PC-3 (cell line): ENCODE data around the gene KCNJ10. TPM values are rescaled to one million over a fixed set of nuclear protein-coding genes. Genes with fewer than 3 reads are reported as not detected.

ENCODE experiments used
- ATAC-seq: fragments of 200-7000 bp; cut with Tn5 transposase; 2 replicates; pipeline ENCODE4 v1.9.1; 2020; ENCODE audit warnings: mild to moderate bottlenecking, moderate library complexity
- BruUV-seq: library from RNA; stranded (reverse); fragments of 400-500 nt; replicated peaks from 2 replicates; lab custom pipeline; 2021; lab: Mats Ljungman, UMichigan
- CTCF ChIA-PET: fragments of 300-600 bp; sonication (Branson Sonifier 250); formaldehyde crosslinking; loops from one replicate; lab custom pipeline; 2022; ENCODE audit warnings: antibody characterized with exemption; lab: Charles Lee
- POLR2A ChIA-PET: fragments of 300-600 bp; sonication (Branson Sonifier 250); formaldehyde crosslinking; loops from one replicate; lab custom pipeline; 2022; ENCODE audit warnings: antibody characterized with exemption; ENCODE audit not compliant: unreplicated experiment; lab: Charles Lee
- DNase-seq: peaks from one replicate; pipeline ENCODE4 v3.0.0-alpha.2; 2015
- H2AFZ ChIP-seq: fragments of 300-600 bp; sonication (generic); 2 replicates; pipeline ENCODE4 v1.6.0; 2016; ENCODE audit warnings: antibody characterized with exemption, low read length
- H3F3A ChIP-seq: fragments of 300-600 bp; sonication (generic); one replicate; pipeline ENCODE4 v1.6.0; 2017; ENCODE audit warnings: antibody characterized with exemption, low read length, control low read depth, mild to moderate bottlenecking; ENCODE audit not compliant: unreplicated experiment
- H3K27ac ChIP-seq: fragments of 300-600 bp; sonication (generic); 2 replicates; pipeline ENCODE4 v1.5.1; 2016; ENCODE audit warnings: mild to moderate bottlenecking, low read length
- H3K27me3 ChIP-seq: fragments of 300-600 bp; sonication (generic); 2 replicates; pipeline ENCODE4 v1.6.1; 2016; ENCODE audit warnings: low read length, mixed read lengths
- H3K36me3 ChIP-seq: fragments of 300-600 bp; sonication (generic); 2 replicates; pipeline ENCODE4 v1.6.1; 2016; ENCODE audit warnings: low read depth, mixed run types, low read length, mixed read lengths
- H3K4me1 ChIP-seq: fragments of 300-600 bp; sonication (generic); 2 replicates; pipeline ENCODE4 v1.5.1; 2016; ENCODE audit warnings: low read length; ENCODE audit not compliant: insufficient read depth
- H3K4me2 ChIP-seq: fragments of 300-600 bp; sonication (generic); 2 replicates; pipeline ENCODE4 v1.6.0; 2016; ENCODE audit warnings: low read length
- H3K4me3 ChIP-seq: fragments of 300-600 bp; sonication (generic); 2 replicates; pipeline ENCODE4 v1.5.1; 2016; ENCODE audit warnings: mild to moderate bottlenecking, low read length, mixed read lengths
- H3K79me2 ChIP-seq: fragments of 300-600 bp; sonication (generic); 2 replicates; pipeline ENCODE4 v1.6.1; 2017; ENCODE audit warnings: low read length, mixed read lengths
- H3K9ac ChIP-seq: fragments of 300-600 bp; sonication (generic); 2 replicates; pipeline ENCODE4 v1.6.0; 2016; ENCODE audit warnings: mild to moderate bottlenecking, low read length
- H3K9me2 ChIP-seq: fragments of 300-600 bp; sonication (generic); replicated peaks from 2 replicates; pipeline ENCODE4 v1.6.1; 2016; ENCODE audit warnings: mixed run types, low read length, mixed read lengths
- H3K9me3 ChIP-seq: fragments of 300-600 bp; sonication (generic); 2 replicates; pipeline ENCODE4 v1.6.1; 2016; ENCODE audit warnings: low read length, mixed read lengths
- H4K20me1 ChIP-seq: fragments of 300-600 bp; sonication (generic); 2 replicates; pipeline ENCODE4 v1.6.1; 2016; ENCODE audit warnings: low read length, mixed read lengths
- EZH2 ChIP-seq: fragments of 300-600 bp; sonication (generic); IDR thresholded peaks from one replicate; pipeline ENCODE4 v1.6.1; 2017; ENCODE audit warnings: antibody characterized with exemption, mild to moderate bottlenecking, low read length; ENCODE audit not compliant: unreplicated experiment
- EZH2phosphoT487 ChIP-seq: fragments of 300-600 bp; sonication (generic); IDR thresholded peaks from 2 replicates; pipeline ENCODE4 v1.6.1; 2018; ENCODE audit warnings: mild to moderate bottlenecking, antibody characterized with exemption, low read length, borderline replicate concordance
- intact Hi-C: fragments of 100-400 bp; cut with micrococcal nuclease; formaldehyde crosslinking; loops from 2 replicates; pipeline ENCODE4 v1.9.0; 2023
- total RNA-seq: library from RNA; depleted of rRNA; stranded (reverse); fragments of >200 nt; gene quantifications from 2 replicates; pipeline ENCODE4 v1.2.3, GENCODE V29; 2014
- TF ChIP-seq, protein P1 (sequence below): fragments of 300-600 bp; sonication (generic); conservative IDR thresholded peaks from 2 replicates; pipeline ENCODE4 v1.5.1; 2017; ENCODE audit warnings: antibody characterized with exemption, low read depth, mild to moderate bottlenecking, low read length

KCNJ10 gene
- total RNA-seq, 1 experiment from 2014 or later: 0.15 TPM

DNA sequence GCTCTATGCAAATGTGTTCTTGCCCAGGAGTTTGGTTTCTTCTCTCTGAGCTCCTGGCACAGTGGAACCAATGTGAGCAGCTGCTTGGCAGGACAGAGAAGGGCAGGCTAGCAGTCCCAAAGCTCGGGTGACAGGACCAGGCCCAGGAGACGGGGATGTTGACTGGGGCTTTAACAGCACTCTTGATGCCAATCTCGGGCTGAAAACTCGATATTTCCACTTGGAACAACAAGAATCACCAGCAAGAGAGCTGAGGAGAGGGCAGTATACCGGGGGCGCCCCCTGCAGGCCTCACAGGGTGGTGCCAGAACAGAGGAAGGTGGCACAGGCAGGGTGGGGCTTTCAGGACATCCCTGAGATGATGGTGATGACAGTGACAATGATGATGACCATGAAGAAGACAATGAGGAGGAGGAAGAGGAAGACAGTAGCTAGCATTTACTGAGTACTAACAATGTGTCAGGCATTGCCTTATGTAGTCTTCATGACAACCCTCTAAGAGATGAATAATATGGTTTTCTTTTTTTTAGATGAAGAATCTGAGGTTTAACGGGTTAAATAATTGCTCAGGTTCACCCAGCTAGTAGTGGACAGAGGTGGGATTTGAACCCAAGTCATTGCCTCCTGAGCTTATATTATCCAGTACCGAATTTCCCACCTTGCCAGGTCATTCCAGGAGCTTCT lies 8.7 kb upstream of the KCNJ10 start:
- no peaks in the 10 kb centered on the region for H3K79me2 ChIP-seq
- H3K27ac ChIP-seq: no peak overlapping the region
- no peaks in the 10 kb centered on the region for H3F3A ChIP-seq
- peaks cover 6% of the 10 kb centered on the region for H3K4me1 ChIP-seq
- intact Hi-C loops: no loop called here
- TF ChIP-seq EZH2phosphoT487: no peak
- TF ChIP-seq, protein P1, sequence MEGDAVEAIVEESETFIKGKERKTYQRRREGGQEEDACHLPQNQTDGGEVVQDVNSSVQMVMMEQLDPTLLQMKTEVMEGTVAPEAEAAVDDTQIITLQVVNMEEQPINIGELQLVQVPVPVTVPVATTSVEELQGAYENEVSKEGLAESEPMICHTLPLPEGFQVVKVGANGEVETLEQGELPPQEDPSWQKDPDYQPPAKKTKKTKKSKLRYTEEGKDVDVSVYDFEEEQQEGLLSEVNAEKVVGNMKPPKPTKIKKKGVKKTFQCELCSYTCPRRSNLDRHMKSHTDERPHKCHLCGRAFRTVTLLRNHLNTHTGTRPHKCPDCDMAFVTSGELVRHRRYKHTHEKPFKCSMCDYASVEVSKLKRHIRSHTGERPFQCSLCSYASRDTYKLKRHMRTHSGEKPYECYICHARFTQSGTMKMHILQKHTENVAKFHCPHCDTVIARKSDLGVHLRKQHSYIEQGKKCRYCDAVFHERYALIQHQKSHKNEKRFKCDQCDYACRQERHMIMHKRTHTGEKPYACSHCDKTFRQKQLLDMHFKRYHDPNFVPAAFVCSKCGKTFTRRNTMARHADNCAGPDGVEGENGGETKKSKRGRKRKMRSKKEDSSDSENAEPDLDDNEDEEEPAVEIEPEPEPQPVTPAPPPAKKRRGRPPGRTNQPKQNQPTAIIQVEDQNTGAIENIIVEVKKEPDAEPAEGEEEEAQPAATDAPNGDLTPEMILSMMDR: peak; percentile 98
- H3K4me3 ChIP-seq: no peak overlapping the region
- no TSS peak for BruUV-seq
- ChIA-PET CTCF (interaction anchor here (0.6 to 1.9 kb wide), 7 partner anchors 21 to 239 kb away, joined by 3 to 7 read pairs (median 4); no protein-coding TSS in a partner anchor), POLR2A (no interaction called here)
- no peak overlapping the region for H3K9ac ChIP-seq
- no peak overlapping the region for H2AFZ ChIP-seq
- H3K27me3 ChIP-seq: peaks cover 48% of the 10 kb centered on the region
- H3K4me2 ChIP-seq: no peak overlapping the region
- DNase-seq (peak; percentile 59), ATAC-seq (peak; percentile 74)
- no peaks in the 10 kb centered on the region for H3K36me3 ChIP-seq
- no peaks in the 10 kb centered on the region for H3K9me2 ChIP-seq
- H3K9me3 ChIP-seq: no peaks in the 10 kb centered on the region
- no peaks in the 10 kb centered on the region for H4K20me1 ChIP-seq

DNA sequence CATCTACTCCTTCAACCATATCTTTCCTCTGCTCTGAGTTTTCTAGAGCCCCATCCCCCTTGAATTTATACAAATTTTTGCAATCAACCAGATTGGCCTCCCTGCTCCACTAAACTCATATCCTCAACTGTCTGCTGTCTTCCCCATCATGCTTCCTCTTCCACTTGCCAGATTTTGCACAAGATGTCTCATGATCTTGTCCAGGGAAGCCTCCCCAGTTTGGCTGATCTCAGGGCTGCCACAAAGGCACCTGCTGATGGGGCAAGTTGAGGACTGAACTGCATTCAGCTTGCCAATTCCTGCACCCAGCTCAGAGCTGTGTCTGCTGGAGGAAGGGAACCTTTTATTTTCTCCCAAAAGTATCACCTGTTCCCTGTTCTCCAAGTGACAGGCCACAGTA lies 7.5 kb upstream of the KCNJ10 start:
- no peak overlapping the region for H2AFZ ChIP-seq
- H3K36me3 ChIP-seq: no peaks in the 10 kb centered on the region
- no peaks in the 10 kb centered on the region for H3F3A ChIP-seq
- no peak overlapping the region for H3K27ac ChIP-seq
- no peaks in the 10 kb centered on the region for H4K20me1 ChIP-seq
- H3K9me2 ChIP-seq: no peaks in the 10 kb centered on the region
- H3K4me1 ChIP-seq: peaks cover 6% of the 10 kb centered on the region
- no TSS peak for BruUV-seq
- ChIA-PET CTCF (interaction anchor here (1.1 to 1.9 kb wide), 2 partner anchors 31 to 70 kb away, joined by 4 to 7 read pairs; no protein-coding TSS in a partner anchor), POLR2A (no interaction called here)
- H3K79me2 ChIP-seq: no peaks in the 10 kb centered on the region
- DNase-seq (no peak), ATAC-seq (no peak)
- H3K4me3 ChIP-seq: no peak overlapping the region
- H3K9ac ChIP-seq: no peak overlapping the region
- peaks cover 44% of the 10 kb centered on the region for H3K27me3 ChIP-seq
- H3K4me2 ChIP-seq: no peak overlapping the region
- TF ChIP-seq EZH2 (no peak), EZH2phosphoT487 (no peak)
- TF ChIP-seq, protein P1: no peak
- intact Hi-C loops: no loop called here
- no peaks in the 10 kb centered on the region for H3K9me3 ChIP-seq

DNA sequence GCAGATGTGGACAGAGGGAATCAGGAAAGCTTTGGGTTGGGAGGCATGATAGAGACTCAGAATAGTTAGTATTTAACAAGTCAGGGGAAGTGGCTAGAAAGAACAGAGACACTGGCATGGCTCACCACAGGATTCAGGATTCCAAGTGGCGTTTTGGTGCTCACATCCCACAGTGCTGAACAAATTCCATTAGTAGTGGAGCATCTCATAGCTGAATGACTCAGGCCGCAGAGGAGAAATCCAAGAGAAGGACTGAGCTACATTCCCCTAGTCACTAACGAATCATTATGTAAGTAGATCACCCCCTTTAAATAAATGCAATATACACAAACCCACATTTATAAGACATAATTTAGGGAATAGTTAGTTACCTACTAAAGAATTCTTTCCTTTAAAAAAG lies 6.3 kb upstream of the KCNJ10 start:
- no peaks in the 10 kb centered on the region for H3K9me3 ChIP-seq
- no peaks in the 10 kb centered on the region for H4K20me1 ChIP-seq
- CTCF ChIA-PET: no interaction called here
- H3K9ac ChIP-seq: no peak overlapping the region
- H3K4me2 ChIP-seq: no peak overlapping the region
- no peaks in the 10 kb centered on the region for H3K79me2 ChIP-seq
- DNase-seq: no peak
- H3K4me3 ChIP-seq: no peak overlapping the region
- no peaks in the 10 kb centered on the region for H3F3A ChIP-seq
- peaks cover 6% of the 10 kb centered on the region for H3K4me1 ChIP-seq
- H3K36me3 ChIP-seq: no peaks in the 10 kb centered on the region
- no peaks in the 10 kb centered on the region for H3K9me2 ChIP-seq
- POLR2A ChIA-PET: no interaction called here
- ATAC-seq: no peak
- TF ChIP-seq EZH2 (no peak), EZH2phosphoT487 (no peak)
- TF ChIP-seq, protein P1: no peak
- intact Hi-C loops: no loop called here
- no TSS peak for BruUV-seq
- no peak overlapping the region for H2AFZ ChIP-seq
- H3K27ac ChIP-seq: no peak overlapping the region
- H3K27me3 ChIP-seq: peaks cover 43% of the 10 kb centered on the region
